Endothelial cell of umbilical vein (primary cell): ENCODE results near the gene IFRD2. TPM values are rescaled to one million over a fixed set of nuclear protein-coding genes. Genes with fewer than 3 reads are reported as not detected.

Experiments used
- BruUV-seq: library from RNA; stranded (reverse); fragments of 400-500 nt; replicated peaks from 2 replicates; lab custom pipeline; 2021; lab: Mats Ljungman, UMichigan
- CTCF ChIA-PET: fragments of 300-600, 350-600 bp; sonication (Branson Sonifier 250); formaldehyde crosslinking; loops from one replicate; lab custom pipeline; 2021; ENCODE audit warnings: antibody characterized with exemption, inconsistent platforms; lab: Charles Lee
- POLR2A ChIA-PET: fragments of 300-600, 350-600 bp; sonication (Branson Sonifier 250); formaldehyde crosslinking; loops from one replicate; lab custom pipeline; 2021; ENCODE audit warnings: antibody characterized with exemption, inconsistent platforms; lab: Charles Lee
- DNase-seq: peaks from one replicate; pipeline ENCODE4 v3.0.0-alpha.2; 2011; ENCODE audit warnings: low read depth, low spot score
- FAIRE-seq: peaks from 2 replicates; lab custom pipeline; 2011; peaks lifted over from hg19 to GRCh38; lab: Jason Lieb, UNC
- H2AFZ ChIP-seq: 2 replicates; pipeline ENCODE4 v1.6.0; 2012; ENCODE audit warnings: low read depth, low read length, control low read depth, inconsistent platforms
- H3K27ac ChIP-seq: 2 replicates; pipeline ENCODE4 v1.5.1; 2011; ENCODE audit warnings: low read depth, mild to moderate bottlenecking, control low read depth, low read length, moderate library complexity; ENCODE audit not compliant: insufficient read depth
- H3K27me3 ChIP-seq, 2 experiments: 2 replicates each; pipeline versions ENCODE4 v1.6.0 to v1.6.1; 2011; ENCODE audit warnings: low read length in 2 of 2, mixed read lengths in 1 of 2; ENCODE audit not compliant: control insufficient read depth in 2 of 2, insufficient read depth in 2 of 2
- H3K36me3 ChIP-seq, 2 experiments: 2 replicates in 1 of 2; 3 replicates in 1 of 2; pipeline ENCODE4 v1.5.1; 2011; ENCODE audit warnings: low read length in 2 of 2, mild to moderate bottlenecking in 1 of 2, moderate library complexity in 1 of 2; ENCODE audit not compliant: control insufficient read depth in 2 of 2, insufficient read depth in 2 of 2; ENCODE audit errors: extremely low read depth in 1 of 2
- H3K4me1 ChIP-seq: 3 replicates; pipeline ENCODE4 v1.5.1; 2011; ENCODE audit warnings: mild to moderate bottlenecking, low read length; ENCODE audit not compliant: control insufficient read depth, insufficient read depth; ENCODE audit errors: extremely low read depth
- H3K4me2 ChIP-seq: 2 replicates; pipeline ENCODE4 v1.6.1; 2011; ENCODE audit warnings: low read length, control low read depth, mixed read lengths; ENCODE audit not compliant: insufficient read depth
- H3K4me3 ChIP-seq, 3 experiments: fragments of 200-600 bp in 1 of 3; sonication (generic), shearing (Covaris generic) in 1 of 3; replicated peaks in 1 of 3; 2 replicates each; pipeline ENCODE4 v1.5.1; 2011 to 2016; ENCODE audit warnings: control low read depth in 3 of 3, low read length in 3 of 3, mild to moderate bottlenecking in 2 of 3, inconsistent platforms in 1 of 3, low read depth in 1 of 3, moderate library complexity in 1 of 3; ENCODE audit not compliant: insufficient read depth in 1 of 3
- H3K79me2 ChIP-seq: 2 replicates; pipeline ENCODE4 v1.6.0; 2012; ENCODE audit warnings: low read length, inconsistent platforms; ENCODE audit not compliant: control insufficient read depth, insufficient read depth
- H3K9ac ChIP-seq: replicated peaks from 2 replicates; pipeline ENCODE3; 2011; ENCODE audit warnings: low read length, control low read depth; ENCODE audit not compliant: insufficient read depth; ENCODE audit errors: extremely low read depth
- H3K9me1 ChIP-seq: replicated peaks from 3 replicates; pipeline ENCODE4 v1.6.0; 2011; ENCODE audit warnings: mild to moderate bottlenecking, low read length; ENCODE audit not compliant: control insufficient read depth, insufficient read depth; ENCODE audit errors: extremely low read depth
- H3K9me3 ChIP-seq: replicated peaks from 2 replicates; pipeline ENCODE4 v1.5.1; 2012; ENCODE audit warnings: low read length, inconsistent platforms; ENCODE audit not compliant: control insufficient read depth, insufficient read depth
- H4K20me1 ChIP-seq: replicated peaks from 2 replicates; pipeline ENCODE3; 2011; ENCODE audit warnings: mild to moderate bottlenecking, low read length; ENCODE audit not compliant: control insufficient read depth, insufficient read depth; ENCODE audit errors: extremely low read depth
- CTCF ChIP-seq, 2 donors: IDR thresholded peaks; 1 replicate in 1 of 2; 2 replicates in 1 of 2; pipeline ENCODE4 v1.5.1; 2011; ENCODE audit warnings: low read length in 2 of 2, mild to moderate bottlenecking in 2 of 2, moderate library complexity in 2 of 2, control low read depth in 1 of 2, inconsistent platforms in 1 of 2, low read depth in 1 of 2; ENCODE audit not compliant: insufficient read depth in 1 of 2; ENCODE audit errors: extremely low read depth in 1 of 2
- EZH2 ChIP-seq: IDR thresholded peaks from 2 replicates; pipeline ENCODE4 v1.6.1; 2012; ENCODE audit warnings: borderline replicate concordance, low read depth, mild to moderate bottlenecking, moderate library complexity, low read length, inconsistent platforms; ENCODE audit not compliant: severe bottlenecking
- FOS ChIP-seq: IDR thresholded peaks from 2 replicates; pipeline ENCODE4 v1.6.1; 2011; ENCODE audit warnings: mild to moderate bottlenecking, low read length, moderate library complexity, borderline replicate concordance; ENCODE audit not compliant: insufficient read depth
- GATA2 ChIP-seq: IDR thresholded peaks from 2 replicates; pipeline ENCODE4 v1.7.0; 2011; ENCODE audit warnings: low read depth, mild to moderate bottlenecking, moderate library complexity, mixed read lengths, low read length; ENCODE audit not compliant: insufficient read length, insufficient read depth
- JUN ChIP-seq: IDR thresholded peaks from 2 replicates; pipeline ENCODE4 v1.6.1; 2011; ENCODE audit warnings: borderline replicate concordance, low read depth; ENCODE audit not compliant: insufficient read length, insufficient read depth
- POLR2AphosphoS5 ChIP-seq: IDR thresholded peaks from 2 replicates; pipeline ENCODE4 v1.6.1; 2012; ENCODE audit warnings: low read depth, mild to moderate bottlenecking, control low read depth, low read length, moderate library complexity; ENCODE audit not compliant: insufficient read depth
- dilution Hi-C: fragments of 300-500 bp; cut with MboI; formaldehyde crosslinking; loops from one replicate; pipeline ENCODE4 v1.15.0; 2019; ENCODE audit warnings: low sequenced_read_pairs; ENCODE audit not compliant: extremely low pct_ligation_motif_present
- intact Hi-C: fragments of 100-400 bp; cut with micrococcal nuclease; formaldehyde crosslinking; loops from one replicate; pipeline ENCODE4 v1.10.0; 2022
- polyA plus RNA-seq, 4 experiments: library from polyadenylated mRNA; depleted of rRNA in 3 of 4; stranded (reverse) in 3 of 4; unstranded in 1 of 4; fragments of >200 nt; gene quantifications; 2 replicates each; pipeline versions ENCODE4 v1.2.1 to v1.2.3, GENCODE V29; 2011 to 2012; ENCODE audit warnings: missing spikeins in 1 of 4
- total RNA-seq: library from RNA; stranded (reverse); gene quantifications from 2 replicates; pipeline ENCODE4 v1.2.3, GENCODE V29; 2021

IFRD2 gene
- total and polyA plus RNA-seq, 2 donors (not counting 3 experiments of a cell fraction or from before 2014, with no cell fraction given) = 99.4 to 111 TPM

GRCh38 chr3:50321336-50322114, 29.3 kb upstream of the IFRD2 start:
- Histone ChIP-seq H2AFZ (no peak overlapping the region), H3K4me2 (peak overlapping the region; percentile 75), H3K9me3 (no peaks in the 10 kb centered on the region), H4K20me1 (no peaks in the 10 kb centered on the region), H3K9ac (peak overlapping the region; percentile 89), H3K79me2 (peaks cover 49% of the 10 kb centered on the region), H3K9me1 (no peaks in the 10 kb centered on the region), H3K4me3 (peak overlapping the region; percentile 65 to 89 (median 89)), H3K27ac (peak overlapping the region; percentile 99), H3K27me3 (no peaks in the 10 kb centered on the region), H3K4me1 (peaks cover 63% of the 10 kb centered on the region), H3K36me3 (peaks cover 11 to 40% of the 10 kb centered on the region in 2 experiments)
- ChIA-PET CTCF (interaction anchor here (0.5 to 4.3 kb wide), 14 partner anchors 13 to 1360 kb away, joined by 3 to 36 read pairs (median 3); partner anchors contain the start of genes CYB561D2, HYAL3, NAA80 and NPRL2), POLR2A (interaction anchor here (0.6 to 5.1 kb wide), 2 partner anchors 14 to 63 kb away, joined by 3 to 38 read pairs; no protein-coding TSS in a partner anchor)
- DNase-seq (peak; percentile 91), FAIRE-seq (peak; percentile 97)
- no TSS peak for BruUV-seq
- intact Hi-C loops = loop anchor here (1.0 to 2.0 kb wide), 2 partner anchors 29 to 155 kb away; partner anchors contain the start of gene IFRD2
- TF ChIP-seq GATA2 = no peak
- no peak for TF ChIP-seq JUN
- peak; percentile 81 for TF ChIP-seq POLR2AphosphoS5
- TF ChIP-seq FOS = no peak
- peak; percentile 41 to 82 for TF ChIP-seq CTCF (IDR thresholded peaks at IDR 0.05; ENCODE audit: extremely low read depth in 1 of 2, insufficient read depth in 1 of 2, low read depth in 1 of 2, low read length in 2 of 2)
- TF ChIP-seq EZH2 = no peak
- dilution Hi-C loops = no loop called here
